Measurements from ENCODE around the gene RPL27. TPM values are rescaled to one million over a fixed set of nuclear protein-coding genes. Genes with fewer than 3 reads are reported as not detected.

The RPL27 gene
- total and polyA plus RNA-seq, 2 of the 8 experiments (the other 6 are each of a cell fraction or from before 2014, with no cell fraction given), result 1,415 to 3,779 TPM

- Histone ChIP-seq H4K5ac (ENCODE audit: insufficient read length, low read depth, low read length) (no peak overlapping the region), H2BK20ac (ENCODE audit: low read length) (no peak overlapping the region), H3K4ac (replicated peaks; ENCODE audit: insufficient read length, low read depth, low read length) (no peak overlapping the region), H3K79me1 (ENCODE audit: low read depth, low read length) (no peaks in the 10 kb centered on the region), H3K9me3 (ENCODE audit: insufficient read depth in 2 of 2, low read depth in 1 of 2, low read length in 1 of 2) (peaks cover 0 to 3% of the 10 kb centered on the region in 2 experiments; a peak in 1 of 4 replicates), H2BK5ac (ENCODE audit: low read depth, low read length) (no peak overlapping the region), H4K8ac (ENCODE audit: extremely low read depth, insufficient read depth, low read length) (no peak overlapping the region), H3K18ac (ENCODE audit: extremely low read depth, low read length) (no peak overlapping the region), H2AFZ (ENCODE audit: low read length) (no peak overlapping the region), H2AK5ac (ENCODE audit: low read depth, low read length) (no peak overlapping the region), H3K4me1 (replicated peaks in 1 of 4; ENCODE audit: control insufficient read depth in 3 of 4, insufficient read depth in 4 of 4, low read length in 3 of 4) (no peaks in the 10 kb centered on the region), H4K20me1 (replicated peaks in 1 of 2; ENCODE audit: control insufficient read depth in 1 of 2, insufficient read depth in 2 of 2, low read length in 2 of 2) (no peaks in the 10 kb centered on the region), H3K27ac (ENCODE audit: low read depth, low read length) (no peak overlapping the region), H3K23me2 (ENCODE audit: low read depth, low read length) (peaks cover 3% of the 10 kb centered on the region), H3K23ac (ENCODE audit: insufficient read length) (no peak overlapping the region), H2BK120ac (replicated peaks; ENCODE audit: low read depth, low read length) (no peak overlapping the region), H3K36me3 (ENCODE audit: control insufficient read depth in 2 of 4, insufficient read depth in 4 of 4, low read length in 3 of 4) (no peaks in the 10 kb centered on the region), H3K9ac (replicated peaks in 1 of 4; ENCODE audit: extremely low read depth in 1 of 4, low read depth in 3 of 4, low read length in 3 of 4) (no peak overlapping the region), H3K4me2 (ENCODE audit: insufficient read depth in 1 of 2, low read depth in 2 of 2, low read length in 2 of 2) (no peak overlapping the region), H3K4me3 (ENCODE audit: extremely low read depth in 1 of 4, insufficient read depth in 2 of 4, low read depth in 3 of 4, low read length in 4 of 4) (no peak overlapping the region), H2BK15ac (ENCODE audit: low read length) (no peak overlapping the region), H2BK12ac (ENCODE audit: low read depth, low read length) (no peak overlapping the region), H3K14ac (ENCODE audit: insufficient read length) (no peak overlapping the region), H3K56ac (replicated peaks; ENCODE audit: insufficient read length, low read depth, low read length) (no peak overlapping the region), H3K27me3 (replicated peaks in 1 of 4; ENCODE audit: control insufficient read depth in 3 of 4, extremely low read depth in 1 of 4, insufficient read depth in 3 of 4, low read length in 3 of 4) (no peaks in the 10 kb centered on the region), H3K79me2 (ENCODE audit: control insufficient read depth in 1 of 2, insufficient read depth in 2 of 2, low read length in 2 of 2) (no peaks in the 10 kb centered on the region), H4K91ac (replicated peaks; ENCODE audit: insufficient read length, low read length) (no peak overlapping the region)
- DNase-seq (ENCODE audit: low read depth in 1 of 2, low spot score in 2 of 2) (no peak), FAIRE-seq (no peak)
- 78% methylated on average over 5 of the region's 5 CpGs; no CpG with 5 or more reads in 1 of the 2 experiments for WGBS, 2 experiments (ENCODE audit: extremely low coverage in 1 of 2, insufficient coverage in 1 of 2, insufficient read length in 1 of 2, insufficient replicate concordance in 2 of 2, low coverage in 1 of 2, low lambda C conversion rate in 2 of 2, missing lambda C conversion rate in 1 of 2)
- POLR2A ChIA-PET (ENCODE audit: partially characterized antibody), result interaction anchor here (1.1 to 2.0 kb wide), 4 partner anchors 9 to 29 kb away, joined by 3 to 8 read pairs (median 4); partner anchors contain the start of genes PTGES3L, RPL27 and RUNDC1
- CTCF ChIA-PET (ENCODE audit: partially characterized antibody), result interaction anchor here (0.6 to 1.5 kb wide), 5 partner anchors 15 to 597 kb away, joined by 3 to 4 read pairs (median 3); no protein-coding TSS in a partner anchor
- TF ChIP-seq CTCF (IDR thresholded peaks at IDR 0.05; ENCODE audit: control extremely low read depth in 1 of 3, insufficient read depth in 1 of 3, low read depth in 1 of 3, low read length in 3 of 3) (no peak), KDM1A (IDR thresholded peaks at IDR 0.05; ENCODE audit: borderline replicate concordance, low read length) (no peak), FOSL1 (IDR thresholded peaks at IDR 0.05; ENCODE audit: insufficient read depth, low read depth, low read length) (no peak), CEBPB (IDR thresholded peaks at IDR 0.05; ENCODE audit: low read depth, low read length) (no peak), RAD21 (IDR thresholded peaks at IDR 0.05 in 1 of 2, conservative IDR thresholded peaks at IDR 0.05 in 1 of 2; ENCODE audit: low read depth in 2 of 2, low read length in 2 of 2) (no peak), CBX8 (IDR thresholded peaks at IDR 0.05; ENCODE audit: borderline replicate concordance, low read depth, low read length) (no peak), EZH2 (IDR thresholded peaks at IDR 0.05; ENCODE audit: low read depth, low read length, severe bottlenecking) (no peak), SIN3A (conservative IDR thresholded peaks at IDR 0.05 in 1 of 2, IDR thresholded peaks at IDR 0.05 in 1 of 2; ENCODE audit: low read depth in 1 of 2, low read length in 2 of 2) (no peak), TAF7 (optimal IDR thresholded peaks at IDR 0.05; ENCODE audit: borderline replicate concordance, low read depth, low read length) (no peak)
Observed at GRCh38 chr17:42969001-42969581, 29.1 kb upstream of the RPL27 start.

Measured in H1 (cell line).